ENCODE data around the gene YIPF3.

- TF ChIP-seq, protein P1, sequence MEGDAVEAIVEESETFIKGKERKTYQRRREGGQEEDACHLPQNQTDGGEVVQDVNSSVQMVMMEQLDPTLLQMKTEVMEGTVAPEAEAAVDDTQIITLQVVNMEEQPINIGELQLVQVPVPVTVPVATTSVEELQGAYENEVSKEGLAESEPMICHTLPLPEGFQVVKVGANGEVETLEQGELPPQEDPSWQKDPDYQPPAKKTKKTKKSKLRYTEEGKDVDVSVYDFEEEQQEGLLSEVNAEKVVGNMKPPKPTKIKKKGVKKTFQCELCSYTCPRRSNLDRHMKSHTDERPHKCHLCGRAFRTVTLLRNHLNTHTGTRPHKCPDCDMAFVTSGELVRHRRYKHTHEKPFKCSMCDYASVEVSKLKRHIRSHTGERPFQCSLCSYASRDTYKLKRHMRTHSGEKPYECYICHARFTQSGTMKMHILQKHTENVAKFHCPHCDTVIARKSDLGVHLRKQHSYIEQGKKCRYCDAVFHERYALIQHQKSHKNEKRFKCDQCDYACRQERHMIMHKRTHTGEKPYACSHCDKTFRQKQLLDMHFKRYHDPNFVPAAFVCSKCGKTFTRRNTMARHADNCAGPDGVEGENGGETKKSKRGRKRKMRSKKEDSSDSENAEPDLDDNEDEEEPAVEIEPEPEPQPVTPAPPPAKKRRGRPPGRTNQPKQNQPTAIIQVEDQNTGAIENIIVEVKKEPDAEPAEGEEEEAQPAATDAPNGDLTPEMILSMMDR (IDR thresholded peaks at IDR 0.05), result no peak
- TF ChIP-seq EZH2phosphoT487 (IDR thresholded peaks at IDR 0.05), result no peak
Measured at GRCh38 chr6:43521836-43522235, 5.1 kb upstream of the YIPF3 start.

All from neural progenitor cell (in vitro differentiated cells).